H1 (cell line): Measurements from ENCODE around the gene EXOSC5. TPM values are rescaled to one million over a fixed set of nuclear protein-coding genes. Genes with fewer than 3 reads are reported as not detected.

Experiments
- CTCF ChIA-PET: fragments of 300-600 bp; sonication (Branson Sonifier 250); formaldehyde crosslinking; loops from one replicate; lab custom pipeline; 2021; ENCODE audit not compliant: partially characterized antibody; lab: Charles Lee
- POLR2A ChIA-PET: fragments of 300-600 bp; sonication (Branson Sonifier 250); formaldehyde crosslinking; loops from one replicate; lab custom pipeline; 2021; ENCODE audit warnings: inconsistent platforms; ENCODE audit not compliant: partially characterized antibody; lab: Charles Lee
- DNase-seq, 2 experiments: peaks; one replicate each; pipeline versions ENCODE4 v3.0.0 to v3.0.0-alpha.2; 2010 to 2022; ENCODE audit warnings: low spot score in 2 of 2, low read depth in 1 of 2, mixed read lengths in 1 of 2
- FAIRE-seq: peaks from 2 replicates; lab custom pipeline; 2011; peaks lifted over from hg19 to GRCh38; lab: Jason Lieb, UNC
- H2AFZ ChIP-seq: 2 replicates; pipeline ENCODE4 v1.8.1; 2012; ENCODE audit warnings: low read length, inconsistent platforms
- H2AK5ac ChIP-seq: 2 replicates; pipeline ENCODE4 v1.6.1; 2013; ENCODE audit warnings: low read depth, low read length
- H2BK120ac ChIP-seq: replicated peaks from 2 replicates; pipeline ENCODE3; 2013; ENCODE audit warnings: low read depth, low read length, inconsistent platforms
- H2BK12ac ChIP-seq: 2 replicates; pipeline ENCODE4 v1.6.1; 2013; ENCODE audit warnings: low read depth, low read length
- H2BK15ac ChIP-seq: 2 replicates; pipeline ENCODE4 v1.6.1; 2013; ENCODE audit warnings: low read length
- H2BK20ac ChIP-seq: 2 replicates; pipeline ENCODE4 v1.6.1; 2013; ENCODE audit warnings: low read length
- H2BK5ac ChIP-seq: 2 replicates; pipeline ENCODE4 v1.6.1; 2013; ENCODE audit warnings: low read depth, low read length
- H3K14ac ChIP-seq: 2 replicates; pipeline ENCODE4 v1.6.1; 2013; ENCODE audit warnings: inconsistent platforms; ENCODE audit not compliant: insufficient read length
- H3K18ac ChIP-seq: 2 replicates; pipeline ENCODE4 v1.6.1; 2013; ENCODE audit warnings: low read length; ENCODE audit errors: extremely low read depth
- H3K23ac ChIP-seq: 2 replicates; pipeline ENCODE4 v1.6.1; 2013; ENCODE audit warnings: inconsistent platforms; ENCODE audit not compliant: insufficient read length
- H3K23me2 ChIP-seq: 2 replicates; pipeline ENCODE4 v1.6.1; 2013; ENCODE audit warnings: low read depth, low read length
- H3K27ac ChIP-seq: 2 replicates; pipeline ENCODE4 v1.6.1; 2011; ENCODE audit warnings: low read depth, low read length, inconsistent platforms
- H3K27me3 ChIP-seq, 4 experiments: replicated peaks in 1 of 4; 1 replicate in 1 of 4; 2 replicates in 3 of 4; pipeline versions ENCODE4 v1.6.1 to v1.8.1; 2011 to 2013; ENCODE audit warnings: low read length in 3 of 4, mild to moderate bottlenecking in 3 of 4, inconsistent platforms in 2 of 4, mixed read lengths in 2 of 4, moderate library complexity in 1 of 4; ENCODE audit not compliant: control insufficient read depth in 3 of 4, insufficient read depth in 3 of 4; ENCODE audit errors: extremely low read depth in 1 of 4
- H3K36me3 ChIP-seq, 4 experiments: 2 replicates each; pipeline versions ENCODE4 v1.6.1 to v1.8.1; 2011 to 2013; ENCODE audit warnings: mild to moderate bottlenecking in 4 of 4, low read length in 3 of 4, moderate library complexity in 2 of 4, control low read depth in 1 of 4, inconsistent platforms in 1 of 4; ENCODE audit not compliant: insufficient read depth in 4 of 4, control insufficient read depth in 2 of 4
- H3K4ac ChIP-seq: replicated peaks from 2 replicates; pipeline ENCODE3; 2013; ENCODE audit warnings: low read length, low read depth, mixed read lengths, inconsistent platforms; ENCODE audit not compliant: insufficient read length
- H3K4me1 ChIP-seq, 4 experiments: replicated peaks in 1 of 4; 1 replicate in 1 of 4; 2 replicates in 3 of 4; pipeline versions ENCODE4 v1.6.1 to v1.8.1; 2011 to 2013; ENCODE audit warnings: low read length in 3 of 4, inconsistent platforms in 2 of 4, mixed read lengths in 1 of 4; ENCODE audit not compliant: insufficient read depth in 4 of 4, control insufficient read depth in 3 of 4
- H3K4me2 ChIP-seq, 2 experiments: 2 replicates each; pipeline versions ENCODE4 v1.6.1 to v1.8.1; 2011 to 2013; ENCODE audit warnings: low read depth in 2 of 2, low read length in 2 of 2, control low read depth in 1 of 2, inconsistent platforms in 1 of 2, mild to moderate bottlenecking in 1 of 2; ENCODE audit not compliant: insufficient read depth in 1 of 2
- H3K4me3 ChIP-seq, 4 experiments: fragments of 200-600, 300-600 bp in 1 of 4; sonication (generic), shearing (Covaris generic), sonication (Bioruptor Twin) in 1 of 4; 2 replicates each; pipeline versions ENCODE4 v1.5.1 to v1.8.1; 2011 to 2016; ENCODE audit warnings: low read length in 4 of 4, low read depth in 3 of 4, control low read depth in 2 of 4, inconsistent platforms in 2 of 4, mild to moderate bottlenecking in 2 of 4, mixed read lengths in 1 of 4, moderate library complexity in 1 of 4; ENCODE audit not compliant: insufficient read depth in 2 of 4; ENCODE audit errors: extremely low read depth in 1 of 4
- H3K56ac ChIP-seq: replicated peaks from 2 replicates; pipeline ENCODE3; 2013; ENCODE audit warnings: low read depth, mild to moderate bottlenecking, mixed read lengths, low read length, inconsistent platforms; ENCODE audit not compliant: insufficient read length
- H3K79me1 ChIP-seq: 2 replicates; pipeline ENCODE4 v1.6.1; 2013; ENCODE audit warnings: low read depth, low read length, control low read depth
- H3K79me2 ChIP-seq, 2 experiments: 2 replicates each; pipeline versions ENCODE4 v1.6.1 to v1.8.1; 2012 to 2013; ENCODE audit warnings: low read length in 2 of 2, mild to moderate bottlenecking in 2 of 2, inconsistent platforms in 1 of 2; ENCODE audit not compliant: insufficient read depth in 2 of 2, control insufficient read depth in 1 of 2
- H3K9ac ChIP-seq, 4 experiments: replicated peaks in 1 of 4; 1 replicate in 1 of 4; 2 replicates in 3 of 4; pipeline versions ENCODE4 v1.6.1 to v1.8.1; 2011 to 2013; ENCODE audit warnings: low read depth in 3 of 4, low read length in 3 of 4, control low read depth in 2 of 4, mild to moderate bottlenecking in 2 of 4, moderate library complexity in 2 of 4, inconsistent platforms in 1 of 4; ENCODE audit errors: extremely low read depth in 1 of 4
- H3K9me3 ChIP-seq, 2 experiments: 2 replicates each; pipeline versions ENCODE4 v1.6.1 to v1.8.1; 2012 to 2013; ENCODE audit warnings: mild to moderate bottlenecking in 2 of 2, moderate library complexity in 2 of 2, control low read depth in 1 of 2, inconsistent platforms in 1 of 2, low read depth in 1 of 2, low read length in 1 of 2, mixed read lengths in 1 of 2; ENCODE audit not compliant: insufficient read depth in 2 of 2
- H4K20me1 ChIP-seq, 2 experiments: replicated peaks in 1 of 2; 2 replicates each; pipeline versions ENCODE3 to v1.8.1; 2011 to 2013; ENCODE audit warnings: inconsistent platforms in 2 of 2, low read length in 2 of 2, mild to moderate bottlenecking in 1 of 2; ENCODE audit not compliant: insufficient read depth in 2 of 2, control insufficient read depth in 1 of 2
- H4K5ac ChIP-seq: 2 replicates; pipeline ENCODE4 v1.6.1; 2013; ENCODE audit warnings: low read length, low read depth, mixed read lengths, inconsistent platforms; ENCODE audit not compliant: insufficient read length
- H4K8ac ChIP-seq: 2 replicates; pipeline ENCODE4 v1.8.0; 2013; ENCODE audit warnings: mild to moderate bottlenecking, moderate library complexity, low read length, inconsistent platforms; ENCODE audit not compliant: insufficient read depth; ENCODE audit errors: extremely low read depth
- H4K91ac ChIP-seq: replicated peaks from 2 replicates; pipeline ENCODE3; 2013; ENCODE audit warnings: low read length, mixed read lengths, inconsistent platforms; ENCODE audit not compliant: insufficient read length
- CTCF ChIP-seq, 3 experiments: IDR thresholded peaks; 1 replicate in 2 of 3; 2 replicates in 1 of 3; pipeline versions ENCODE4 v1.5.1 to v1.6.1; 2011; ENCODE audit warnings: low read length in 3 of 3, mild to moderate bottlenecking in 3 of 3, inconsistent platforms in 2 of 3, low read depth in 1 of 3, moderate library complexity in 1 of 3; ENCODE audit not compliant: insufficient read depth in 1 of 3; ENCODE audit errors: control extremely low read depth in 1 of 3
- TAF1 ChIP-seq: IDR thresholded peaks from 2 replicates; pipeline ENCODE4 v1.6.1; 2011; ENCODE audit warnings: mild to moderate bottlenecking, low read depth, low read length
- ZNF274 ChIP-seq: IDR thresholded peaks from 2 replicates; pipeline ENCODE4 v1.7.0; 2012; ENCODE audit warnings: low read length, borderline replicate concordance; ENCODE audit errors: extremely low read depth
- WGBS, 2 experiments: shearing (Covaris generic) in 1 of 2; methylation state at CpG; one replicate each; pipeline versions ENCODE4 v1.1.6 to v1.1.7; 2013 to 2015; ENCODE audit warnings: low lambda C conversion rate in 2 of 2, mixed read lengths in 2 of 2, inconsistent platforms in 1 of 2, low coverage in 1 of 2, missing lambda C conversion rate in 1 of 2; ENCODE audit not compliant: insufficient replicate concordance in 2 of 2, insufficient coverage in 1 of 2, insufficient read length in 1 of 2; ENCODE audit errors: extremely low coverage in 1 of 2, missing lambda C conversion rate in 1 of 2; 5-methylcytosine and 5-hydroxymethylcytosine counted together
- polyA plus RNA-seq, 7 experiments: library from polyadenylated mRNA; depleted of rRNA in 3 of 7; stranded (reverse) in 5 of 7; unstranded in 2 of 7; fragments of >200 nt in 5 of 7; fragments of 200-250 nt in 2 of 7; gene quantifications; 1 replicate in 5 of 7; 2 replicates in 1 of 7; 4 replicates in 1 of 7; pipeline versions ENCODE4 v1.2.1 to v1.2.3, GENCODE V29; 2011 to 2013; ENCODE audit warnings: missing spikeins in 2 of 7, mixed read lengths in 2 of 7
- total RNA-seq: library from RNA; stranded (reverse); fragmentation: NEBNext Ultra II Directional; extraction: Animal tissue kit (Norgen Biotek cat#: 25700); gene quantifications from 2 replicates; pipeline ENCODE4 v1.2.1, GENCODE V29; 2021

EXOSC5 gene
- total and polyA plus RNA-seq, 2 of the 8 experiments (the other 6 are each of a cell fraction or from before 2014, with no cell fraction given), result 56.2 to 92.8 TPM

DNA sequence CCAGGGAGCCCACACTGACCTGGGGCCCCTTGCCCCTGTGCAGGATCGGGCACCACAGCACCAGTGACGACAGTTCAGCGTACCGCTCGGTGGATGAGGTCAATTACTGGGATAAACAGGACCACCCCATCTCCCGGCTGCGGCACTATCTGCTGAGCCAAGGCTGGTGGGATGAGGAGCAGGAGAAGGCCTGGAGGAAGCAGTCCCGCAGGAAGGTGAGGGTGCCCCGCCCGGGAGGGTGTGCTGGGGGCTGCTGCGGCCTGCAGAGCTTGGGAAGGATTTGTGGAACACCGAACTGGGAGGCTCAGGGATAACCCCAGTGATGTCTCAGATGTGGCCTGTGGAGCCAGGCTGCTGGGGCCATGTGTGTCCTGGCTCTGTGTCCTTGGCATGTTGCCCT lies 25.8 kb upstream of the EXOSC5 start:
- Histone ChIP-seq H3K23ac (no peak overlapping the region), H2BK15ac (no peak overlapping the region), H3K27ac (no peak overlapping the region), H4K20me1 (no peaks in the 10 kb centered on the region), H3K14ac (no peak overlapping the region), H3K23me2 (peaks cover 9% of the 10 kb centered on the region), H2BK20ac (no peak overlapping the region), H3K4me3 (no peak overlapping the region), H3K27me3 (no peaks in the 10 kb centered on the region), H3K79me2 (no peaks in the 10 kb centered on the region), H4K8ac (no peak overlapping the region), H2AFZ (no peak overlapping the region), H3K36me3 (peaks cover 0 to 10% (median 2%) of the 10 kb centered on the region in 4 experiments; a peak in 6 of 8 replicates), H3K9ac (no peak overlapping the region), H3K79me1 (no peaks in the 10 kb centered on the region), H3K56ac (no peak overlapping the region), H3K18ac (no peak overlapping the region), H3K9me3 (no peaks in the 10 kb centered on the region), H2AK5ac (no peak overlapping the region), H3K4me2 (no peak overlapping the region), H2BK12ac (no peak overlapping the region), H2BK5ac (no peak overlapping the region), H3K4ac (no peak overlapping the region), H2BK120ac (no peak overlapping the region), H4K91ac (no peak overlapping the region), H4K5ac (no peak overlapping the region), H3K4me1 (peaks cover 0 to 12% (median under 1%) of the 10 kb centered on the region in 4 experiments; a peak in 4 of 7 replicates)
- ChIA-PET CTCF (interaction anchor here (1.2 kb wide), 1 partner anchor 141 kb away, joined by 3 read pairs; no protein-coding TSS in a partner anchor), POLR2A (no interaction called here)
- no peak for DNase-seq
- FAIRE-seq, result no peak
- 95% methylated on average over 12 of the region's 12 CpGs; no CpG with 5 or more reads in 1 of the 2 experiments for WGBS, 2 experiments
- TF ChIP-seq TAF1 (no peak), CTCF (IDR thresholded peaks at IDR 0.05; ENCODE audit: control extremely low read depth in 1 of 3, insufficient read depth in 1 of 3, low read depth in 1 of 3, low read length in 3 of 3) (no peak), ZNF274 (no peak)
